ENCODE results near the gene CDKL4.
"Not testable (repeated sequence)": the region's sequence is repeated elsewhere in the genome, so short reads cannot be mapped to it uniquely, and the experiment has no call there.

The CDKL4 gene

DNA sequence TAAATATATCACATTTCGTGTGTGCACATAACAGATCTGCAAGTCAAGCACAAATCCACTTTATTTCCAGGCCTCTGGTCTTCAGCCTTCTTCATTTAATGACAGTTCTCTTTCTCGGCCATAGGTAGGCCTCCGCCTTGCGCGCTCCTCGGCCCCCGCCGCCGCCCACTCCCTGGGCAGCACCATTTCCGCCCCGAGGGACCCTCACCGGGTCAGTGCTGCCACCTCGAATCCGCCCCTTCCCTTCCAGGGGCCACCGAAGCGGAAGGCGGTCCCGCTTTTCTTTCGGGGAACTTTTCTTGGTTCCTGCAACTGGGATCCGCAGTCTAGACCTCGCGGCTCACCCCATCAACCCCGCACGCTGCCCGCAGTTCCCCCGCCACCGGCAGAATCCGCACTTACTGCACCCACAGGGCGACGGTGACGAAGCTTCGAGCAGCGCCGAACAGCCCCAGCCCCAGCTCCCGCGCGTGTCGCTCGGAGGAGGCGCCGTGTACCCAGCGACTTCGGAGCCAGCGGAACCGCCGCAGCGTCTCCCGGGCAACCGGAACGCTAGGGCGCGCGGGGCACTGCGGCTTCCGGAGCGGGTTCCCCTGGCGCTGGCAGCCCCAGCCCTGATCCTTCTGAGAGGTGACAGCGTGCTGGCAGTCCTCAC is at the start of gene CDKL4:
TSS of gene CDKL4 (minus strand) at position 502 of the 655 bp plus-strand sequence.
- peak; percentile 6 to 31 for DNase-seq

DNA sequence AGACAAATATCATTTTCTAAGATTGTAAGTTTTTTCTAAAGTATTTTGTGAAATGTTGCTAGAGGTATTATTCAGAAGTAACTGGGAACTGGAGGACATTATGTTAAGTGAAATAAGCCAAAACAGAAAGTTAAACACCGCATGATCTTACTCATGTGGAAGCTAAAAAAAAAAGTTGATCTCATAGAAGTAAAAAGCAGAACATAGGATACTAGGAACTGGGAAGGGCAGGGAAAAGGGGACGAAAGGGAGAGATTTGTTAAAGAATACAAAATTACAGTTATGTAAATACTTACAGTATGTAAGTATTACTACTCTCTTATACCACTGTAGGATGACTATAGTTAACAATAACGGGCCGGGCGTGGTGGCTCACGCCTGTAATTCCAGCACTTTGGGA is 46.7 kb upstream of the CDKL4 start:
- DNase-seq = no peak

DNA sequence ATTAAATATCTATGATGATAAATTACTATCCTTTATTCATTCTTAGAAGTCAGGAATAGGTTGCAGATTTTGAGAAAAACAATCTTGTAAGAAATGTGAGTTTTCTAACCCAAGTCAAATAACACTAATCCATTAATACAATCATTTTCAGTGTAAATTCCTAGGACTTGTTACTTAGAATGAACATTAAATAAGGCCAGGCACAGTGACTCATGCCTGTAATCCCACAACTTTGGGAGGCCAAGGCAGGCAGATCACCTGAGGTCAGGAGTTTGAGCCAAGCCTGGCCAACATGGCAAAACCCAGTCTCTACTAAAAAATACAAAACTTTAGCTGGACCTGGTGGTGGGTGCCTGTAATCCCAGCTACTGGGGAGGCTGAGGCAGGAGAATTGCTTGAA is 45.8 kb upstream of the CDKL4 start:
- no peak for DNase-seq

DNA sequence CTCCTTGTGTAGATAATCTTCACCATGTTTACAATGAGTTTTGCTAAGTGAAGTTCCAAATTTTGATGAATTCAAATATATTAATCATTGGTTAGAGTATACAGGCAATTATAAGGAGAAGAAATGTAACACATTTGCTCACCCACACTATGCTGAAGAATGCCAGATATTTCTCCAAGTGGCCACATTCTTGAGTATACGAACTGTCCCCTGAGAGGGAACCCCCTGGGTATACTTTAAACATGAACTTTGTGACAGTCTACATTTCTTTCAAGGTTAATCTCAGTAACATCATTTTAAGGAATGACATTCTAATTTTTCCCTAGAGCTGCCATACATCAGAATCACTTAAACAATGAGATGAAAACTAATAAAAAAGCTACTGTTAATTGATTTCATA is 39.8 kb upstream of the CDKL4 start:
- no peak for DNase-seq

DNA sequence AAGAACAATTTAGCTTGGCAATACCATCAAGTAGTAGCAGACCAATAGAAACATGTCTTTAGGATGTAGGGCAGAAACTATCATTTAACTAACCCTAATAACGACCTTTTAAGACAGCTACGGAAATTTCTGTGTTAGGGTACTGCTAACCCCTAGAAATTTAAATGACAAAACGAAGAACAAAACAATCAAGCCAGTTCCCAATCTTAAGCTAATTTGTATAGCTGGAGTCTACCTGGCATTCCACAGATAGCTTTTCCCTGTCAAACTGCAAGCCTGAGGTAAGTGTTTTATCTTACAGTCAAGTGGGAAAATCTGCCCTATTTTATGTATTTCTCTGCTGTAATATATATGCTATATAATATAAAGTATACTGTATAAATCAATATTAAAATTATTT is 37.6 kb upstream of the CDKL4 start:
- DNase-seq = no peak

DNA sequence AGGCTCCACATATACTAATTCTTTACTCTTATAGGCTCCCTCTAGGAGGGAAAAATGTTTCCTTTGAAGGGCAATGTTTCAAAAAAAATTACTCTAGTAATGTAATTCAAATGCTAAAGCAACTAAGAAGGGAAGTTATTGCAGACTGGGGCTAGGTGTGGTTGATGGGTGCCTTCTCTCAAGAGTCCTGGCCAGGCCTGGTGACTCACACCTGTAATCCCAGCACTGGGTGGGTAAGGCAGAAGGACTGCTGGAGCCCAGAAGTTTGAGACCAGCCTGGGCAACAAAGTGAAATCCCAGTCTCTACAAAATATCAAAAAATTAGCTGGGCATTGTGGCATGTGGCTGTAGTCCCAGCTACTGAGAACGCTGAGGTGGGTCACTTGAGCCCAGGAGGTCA is 31.2 kb upstream of the CDKL4 start:
- DNase-seq = no peak

DNA sequence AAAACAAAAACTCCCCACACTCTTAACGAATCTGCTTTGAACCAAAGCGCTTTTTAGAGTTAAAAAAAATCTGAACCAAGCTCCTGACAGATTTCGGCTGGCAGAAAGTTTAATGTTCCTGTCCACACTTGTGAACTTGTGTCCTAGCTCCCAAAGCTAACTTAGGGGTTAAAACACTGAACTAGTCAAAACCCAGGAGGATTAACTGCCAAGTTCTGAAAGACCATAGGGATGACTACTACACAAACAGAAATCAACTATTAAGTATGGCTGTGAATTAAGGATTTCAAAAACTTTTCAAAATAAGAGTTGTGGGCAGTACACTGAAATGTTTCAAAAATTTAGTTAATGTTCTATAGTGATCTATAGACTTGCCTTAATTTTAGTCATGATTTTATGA is 26.2 kb upstream of the CDKL4 start:
- DNase-seq = no peak

DNA sequence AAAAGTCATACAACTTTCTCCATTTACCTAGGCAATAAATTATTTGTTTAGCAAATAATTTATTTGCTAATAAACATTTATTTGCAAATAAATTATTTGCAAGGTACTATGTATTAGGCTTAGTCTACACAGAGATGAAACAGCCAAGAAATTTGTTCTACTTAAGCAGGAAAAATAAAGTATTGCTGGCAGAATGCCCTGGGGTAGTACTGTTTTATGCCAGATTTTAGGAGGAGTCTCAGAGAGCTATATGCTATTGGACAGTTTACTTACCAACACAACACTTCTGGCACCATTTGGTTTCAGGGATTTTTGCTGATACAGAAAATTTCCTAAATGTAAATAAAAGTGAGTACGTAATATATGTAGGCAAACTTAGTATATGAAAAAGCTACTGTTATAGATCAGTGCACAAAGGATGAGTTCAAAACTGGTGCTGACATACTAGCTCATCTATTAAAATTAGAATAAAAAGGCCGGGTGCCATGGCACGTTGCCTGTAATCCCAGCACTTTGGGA is 23.2 kb upstream of the CDKL4 start:
- no peak for DNase-seq

DNA sequence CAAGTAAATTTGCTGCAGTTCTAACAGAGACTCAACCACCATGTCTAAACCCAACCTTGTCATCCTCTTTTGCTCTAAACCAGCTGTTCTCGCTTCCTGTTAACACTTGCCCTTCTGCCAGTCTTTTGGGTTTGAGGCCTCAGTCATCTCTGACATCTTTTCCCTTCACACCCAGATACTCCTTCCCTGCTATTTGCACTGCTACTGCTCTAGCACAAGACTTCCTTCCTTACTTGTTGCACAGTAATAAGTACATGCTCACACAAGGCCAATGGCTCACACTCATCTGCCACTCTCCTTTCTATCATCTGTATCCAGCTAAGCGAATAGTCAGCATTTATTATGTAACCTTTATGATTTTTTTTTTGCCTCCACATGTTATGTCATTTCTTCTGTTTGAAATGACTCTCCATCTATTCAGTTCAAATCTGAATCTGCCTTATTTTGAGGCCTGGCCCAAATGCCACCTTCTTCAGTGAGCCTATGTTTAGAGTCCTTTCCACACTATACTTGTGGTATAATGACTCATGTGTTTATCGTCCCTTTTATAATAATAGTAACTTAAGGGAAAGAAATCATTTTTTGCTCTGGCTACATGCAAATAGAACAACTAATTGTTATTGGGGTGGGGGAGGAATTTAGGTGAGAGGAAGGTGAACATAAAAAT is 22.5 kb upstream of the CDKL4 start:
- DNase-seq = no peak

DNA sequence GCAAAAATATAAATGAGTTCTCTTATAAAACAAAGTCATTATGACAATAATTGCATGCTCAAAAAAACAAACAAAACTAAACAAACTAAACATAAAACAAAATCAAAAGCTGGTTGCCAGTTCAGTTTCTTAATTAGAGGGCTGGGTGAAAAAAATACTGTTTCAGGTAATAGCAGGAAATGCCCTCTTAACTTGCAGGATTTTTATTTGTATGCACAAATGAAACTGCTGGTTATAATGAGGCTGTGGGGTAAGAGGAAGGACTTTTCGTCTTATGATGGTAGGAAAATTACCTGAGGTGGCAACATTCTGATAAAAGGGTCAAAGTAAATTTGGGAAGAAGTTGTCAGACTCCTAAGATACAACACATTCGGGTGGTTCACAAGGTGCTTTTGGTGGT is 21.5 kb upstream of the CDKL4 start:
- no peak for DNase-seq

DNA sequence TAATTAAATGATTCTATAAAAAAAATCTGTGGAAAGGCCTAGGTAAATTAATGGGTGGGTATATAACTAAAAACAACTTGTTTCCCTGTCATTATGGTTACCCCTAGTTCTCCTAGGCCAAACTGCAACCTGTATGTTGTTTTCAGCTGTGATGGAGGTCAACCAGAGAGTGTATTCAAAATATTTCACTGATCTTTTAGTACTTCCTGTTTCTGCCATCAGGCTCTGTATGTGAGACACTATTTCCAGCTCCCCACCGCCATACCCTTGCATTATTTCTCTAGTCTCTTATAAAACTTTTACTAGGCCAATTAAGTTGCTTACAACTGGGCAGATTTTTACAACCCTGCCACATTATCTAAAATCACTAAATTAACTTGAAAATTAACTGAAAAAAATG is 21.0 kb upstream of the CDKL4 start:
- DNase-seq = no peak

DNA sequence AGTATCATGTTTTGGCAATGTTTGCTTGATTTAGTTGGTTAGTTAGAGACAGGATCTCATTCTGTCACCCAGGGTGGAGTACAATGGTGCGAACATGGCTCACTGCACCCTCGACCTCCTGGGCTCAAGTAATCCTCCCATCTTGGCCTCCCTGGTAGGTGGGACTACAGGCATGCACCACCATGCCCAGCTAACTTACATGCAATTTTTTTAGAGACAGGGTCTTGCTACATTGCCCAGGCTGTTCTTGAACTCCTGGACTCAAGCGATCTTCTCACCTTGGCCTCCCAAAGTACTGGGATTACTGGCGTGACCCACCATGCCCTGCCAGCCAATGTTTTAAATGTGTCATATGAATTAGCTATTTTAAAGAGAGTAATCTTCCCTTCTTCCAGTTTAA is 16.3 kb upstream of the CDKL4 start:
- DNase-seq = no peak

DNA sequence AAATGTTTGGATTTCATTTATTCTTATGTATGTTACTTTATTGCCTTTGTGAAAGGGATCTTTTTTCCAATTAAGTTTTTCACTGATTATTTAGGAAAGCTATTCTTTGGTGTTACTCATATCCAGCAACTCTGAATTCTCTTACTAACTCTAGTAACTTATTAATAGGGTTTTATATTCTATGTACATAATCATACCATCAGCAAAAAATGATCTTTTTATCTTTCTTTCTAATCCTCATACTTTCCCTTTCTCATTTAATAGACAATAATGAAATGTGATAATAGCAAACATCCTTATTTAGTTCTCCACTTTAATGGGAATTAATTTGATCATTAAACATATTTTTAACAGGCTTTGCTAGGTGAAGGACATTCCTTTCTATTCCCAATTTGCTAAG is 12.3 kb upstream of the CDKL4 start:
- DNase-seq = no peak

DNA sequence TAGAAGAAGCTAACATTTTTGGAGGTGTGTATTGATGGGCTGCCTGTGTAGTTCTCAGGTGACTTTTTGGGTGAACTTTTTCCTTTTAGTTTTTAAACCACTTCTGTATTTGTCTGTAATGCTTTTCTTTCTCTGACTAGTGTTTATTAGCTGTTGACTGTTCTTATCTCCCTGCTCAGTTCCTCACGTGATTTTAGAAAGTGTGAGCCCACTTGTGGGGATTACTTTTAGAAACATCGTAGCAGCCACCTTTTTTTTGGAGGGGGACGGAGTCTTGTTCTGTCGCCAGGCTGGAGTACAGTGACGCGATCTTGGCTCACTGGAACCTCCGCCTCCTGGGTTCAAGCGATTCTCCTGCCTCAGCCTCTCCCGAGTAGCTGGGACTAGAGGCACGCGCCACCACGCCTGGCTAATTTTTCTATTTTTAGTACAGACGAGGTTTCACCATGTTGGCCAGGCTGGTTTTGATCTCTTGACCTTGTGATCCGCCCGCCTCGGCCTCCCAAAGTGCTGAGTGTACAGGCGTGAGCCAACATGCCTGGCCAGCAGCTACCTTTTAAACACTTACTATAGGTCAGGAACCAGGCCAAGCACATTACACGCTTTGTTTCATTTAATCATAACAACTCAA is 9.2 kb upstream of the CDKL4 start:
- no peak for DNase-seq

DNA sequence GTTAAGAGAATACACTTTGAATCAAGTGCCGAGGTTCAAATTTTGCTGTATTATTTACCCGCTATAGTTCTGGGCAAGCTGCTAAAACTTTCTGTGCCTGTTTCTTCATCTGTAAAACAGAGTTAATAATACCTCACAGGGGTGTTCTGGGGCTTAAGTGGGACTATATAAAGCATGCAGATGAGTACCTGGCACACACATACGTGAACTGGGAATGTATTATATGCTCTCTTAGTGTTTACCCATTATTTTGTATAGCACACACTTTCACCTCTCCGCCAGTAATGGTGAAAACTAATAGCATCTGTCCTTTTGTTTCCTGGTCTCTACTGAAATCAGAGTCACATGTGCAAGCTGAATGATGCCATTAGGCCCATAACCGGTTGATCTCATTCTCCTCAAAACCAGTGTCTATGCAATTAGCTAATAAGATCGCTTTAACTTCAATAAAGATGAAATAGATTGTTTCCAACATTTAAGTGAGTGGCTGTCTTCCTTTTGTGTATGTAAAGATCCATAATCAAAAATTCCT is 3.8 kb upstream of the CDKL4 start:
- DNase-seq = no peak

DNA sequence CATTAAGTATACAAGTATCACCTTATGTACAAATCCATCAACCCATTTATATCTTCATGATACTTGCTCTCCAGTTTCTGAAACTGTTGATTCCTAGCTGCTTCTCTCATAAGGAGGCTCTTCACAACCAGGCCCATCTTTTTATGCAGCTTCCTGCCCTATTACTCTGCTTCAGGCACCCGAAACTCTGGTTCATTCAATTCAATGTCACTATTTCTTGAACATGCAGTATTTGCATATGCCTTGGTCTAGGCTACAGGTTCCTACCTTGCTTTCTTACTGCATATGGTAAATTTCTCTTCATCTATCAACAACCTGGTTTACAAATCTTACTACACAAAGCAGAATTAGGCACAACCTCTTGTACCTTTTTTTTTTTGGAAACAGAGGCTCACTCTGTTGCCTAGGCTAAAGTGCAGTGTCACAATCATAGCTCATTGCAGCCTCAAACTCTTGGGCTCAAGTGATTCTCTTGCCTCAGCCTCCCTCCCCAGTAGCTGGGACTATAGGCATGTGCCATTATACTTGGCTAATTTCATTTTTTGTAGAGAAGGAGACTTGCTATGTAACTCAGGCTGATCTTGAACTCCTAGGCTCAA is 2.7 kb upstream of the CDKL4 start:
- no peak for DNase-seq

DNA sequence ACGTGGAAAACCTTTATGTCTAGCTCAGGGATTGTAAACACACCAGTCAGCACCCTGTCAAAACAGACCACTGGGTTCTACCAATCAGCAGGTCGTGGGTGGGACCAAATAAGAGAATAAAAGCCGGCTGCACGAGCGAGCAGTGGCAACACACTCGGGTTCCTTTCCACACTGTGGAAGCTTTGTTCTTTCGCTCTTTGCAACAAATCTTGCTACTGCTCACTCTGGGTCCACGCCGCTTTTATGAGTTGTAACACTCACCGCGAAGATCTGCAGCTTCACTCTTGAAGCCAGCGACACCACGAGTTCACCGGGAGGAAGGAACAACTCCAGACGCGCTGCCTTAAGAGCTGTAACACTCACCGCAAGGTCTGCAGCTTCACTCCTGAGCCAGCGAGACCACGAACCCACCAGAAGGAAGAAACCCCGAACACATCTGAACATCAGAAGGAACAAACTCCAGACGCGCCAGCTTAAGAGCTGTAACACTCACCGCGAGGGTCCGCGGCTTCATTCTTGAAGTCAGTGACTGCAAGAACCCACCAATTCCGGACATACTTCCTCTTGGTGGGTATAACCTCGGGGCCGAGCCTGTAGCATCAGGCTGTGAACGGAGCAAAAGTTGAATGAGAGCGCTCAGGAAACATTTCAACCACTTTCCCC is 1.3 kb upstream of the CDKL4 start:
- DNase-seq = peak; percentile 19 to 24

DNA sequence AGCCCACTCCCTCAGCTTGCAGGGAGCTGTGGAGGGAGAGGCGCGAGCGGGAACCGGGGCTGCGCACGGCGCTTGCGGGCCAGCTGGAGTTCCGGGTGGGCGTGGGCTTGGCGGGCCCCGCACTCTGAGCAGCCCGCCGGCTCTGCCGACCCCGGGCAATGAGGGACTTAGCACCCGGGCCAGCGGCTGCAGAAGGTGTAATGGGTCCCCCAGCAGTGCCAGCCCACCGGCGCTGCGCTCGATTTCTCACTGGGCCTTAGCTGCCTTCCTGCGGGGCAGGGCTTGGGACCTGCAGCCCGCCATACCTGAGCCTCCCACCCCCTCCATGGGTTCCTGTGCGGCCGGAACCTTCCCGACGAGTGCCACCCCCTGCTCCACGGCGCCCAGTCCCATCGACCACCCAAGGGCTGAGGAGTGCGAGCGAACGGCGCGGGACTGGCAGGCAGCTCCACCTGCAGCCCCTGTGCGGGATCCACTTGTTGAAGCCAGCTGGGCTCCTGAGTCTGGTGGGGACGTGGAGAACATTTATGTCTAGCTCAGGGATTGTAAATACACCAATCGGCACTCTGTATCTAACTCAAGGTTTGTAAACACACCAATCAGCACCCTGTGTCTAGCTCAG is 582 bp upstream of the CDKL4 start:
- not testable (repeated sequence) for DNase-seq

DNA sequence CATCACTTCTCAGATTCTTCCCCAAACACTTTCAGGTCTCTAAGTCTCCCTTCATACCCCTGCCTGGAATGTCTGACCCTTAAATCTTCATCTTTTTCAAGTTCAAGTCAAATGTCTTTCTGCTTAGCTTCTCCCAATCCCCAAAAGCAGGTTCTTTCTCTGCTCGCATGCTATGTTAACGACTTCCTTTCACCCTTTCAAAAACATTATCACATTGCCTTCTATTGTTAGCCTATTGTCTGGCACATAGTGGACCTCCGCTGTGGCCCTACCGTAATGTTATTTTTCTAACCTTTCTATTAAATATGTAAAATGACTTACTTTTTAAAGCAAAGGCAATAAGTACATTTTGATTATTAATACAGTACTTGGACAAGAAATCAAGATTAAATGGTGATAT is 2.2 kb downstream of the CDKL4 start:
- no peak for DNase-seq

DNA sequence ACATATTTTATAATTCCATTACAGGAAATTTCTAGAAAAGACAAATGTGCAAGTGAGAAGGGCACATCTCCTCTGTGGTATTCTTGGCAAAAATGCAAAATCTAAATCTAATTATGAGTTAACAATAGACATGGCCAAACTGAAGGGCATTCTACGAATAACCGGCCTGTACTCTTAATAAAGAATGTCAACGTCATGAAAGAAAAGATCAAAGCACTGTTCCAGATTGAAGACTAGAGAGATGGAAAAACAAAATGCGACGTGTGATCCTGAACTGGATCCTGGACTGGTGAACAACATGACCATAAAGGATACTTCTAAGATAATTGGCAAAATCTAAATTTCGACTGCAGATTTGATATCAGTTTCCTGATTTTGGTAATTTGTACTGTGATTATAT is 3.0 kb downstream of the CDKL4 start:
- DNase-seq = no peak

DNA sequence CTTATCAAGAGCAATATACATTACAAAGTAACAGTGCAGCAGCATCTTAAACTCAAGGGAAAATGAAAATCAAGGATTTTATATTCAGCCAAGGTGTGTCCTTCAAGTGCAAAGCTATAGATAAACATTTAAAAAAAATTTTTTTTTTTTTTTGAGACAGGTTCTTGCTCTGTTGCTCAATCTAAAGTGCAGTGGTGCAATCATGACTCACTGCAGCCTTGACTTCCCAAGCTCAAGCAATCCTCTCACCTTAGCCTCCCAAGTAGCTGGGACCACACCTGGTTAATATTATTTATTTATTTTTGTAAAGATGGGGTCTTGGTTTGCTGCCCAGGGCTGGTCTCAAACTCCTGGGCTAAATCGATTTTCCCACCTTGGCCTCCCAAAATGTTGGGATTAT is 9.0 kb downstream of the CDKL4 start:
- no peak for DNase-seq

DNA sequence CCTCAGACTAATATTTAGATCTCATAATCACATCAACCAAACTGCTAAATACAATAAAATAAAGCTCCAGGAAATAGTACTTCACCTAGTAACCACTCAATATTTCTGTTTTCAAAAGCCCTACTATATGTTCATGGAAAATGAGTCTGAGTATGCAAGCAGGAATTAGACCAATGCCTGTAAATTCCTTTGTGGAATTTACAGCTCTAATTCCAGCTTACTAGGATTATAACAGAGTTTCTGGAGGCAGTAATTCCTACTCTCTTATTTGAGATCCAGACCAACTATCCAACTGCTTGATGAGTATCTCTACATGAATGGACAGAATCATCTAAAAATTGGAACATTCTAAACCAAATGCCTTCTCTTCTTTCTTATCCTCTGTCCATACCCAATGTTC is 11.6 kb downstream of the CDKL4 start:
- DNase-seq = no peak
